HepG2 (cell line): ENCODE results near the gene ABCG2. TPM values are rescaled to one million over a fixed set of nuclear protein-coding genes. Genes with fewer than 3 reads are reported as not detected.

Experiments used
- ATAC-seq: fragments of 200-7000 bp; cut with Tn5 transposase; 3 replicates; pipeline ENCODE4 v1.9.1; 2020; ENCODE audit warnings: mild to moderate bottlenecking, moderate library complexity
- BruUV-seq: library from RNA; stranded (reverse); fragments of 400-500 nt; replicated peaks from 2 replicates; lab custom pipeline; 2021; lab: Mats Ljungman, UMichigan
- CTCF ChIA-PET: fragments of 300-600 bp; formaldehyde crosslinking; extraction: SDS; loops from one replicate; lab custom pipeline; 2021; ENCODE audit warnings: low total read pairs, inconsistent platforms, low intra/inter-chr PET ratio; lab: Yijun Ruan, JAX
- POLR2A ChIA-PET: fragments of 350-600 bp; sonication (Branson Sonifier 250); formaldehyde crosslinking; loops from one replicate; lab custom pipeline; 2020; ENCODE audit warnings: antibody characterized with exemption, inconsistent platforms; lab: Yijun Ruan, JAX
- DNase-seq: peaks from one replicate; pipeline ENCODE4 v3.0.0-alpha.2; 2015; ENCODE audit warnings: low spot score
- FAIRE-seq: peaks from 3 replicates; lab custom pipeline; 2011; peaks lifted over from hg19 to GRCh38; lab: Jason Lieb, UNC
- H2AFZ ChIP-seq: one replicate; pipeline ENCODE4 v1.6.1; 2011; ENCODE audit warnings: low read length, inconsistent platforms
- H3K27ac ChIP-seq: fragments of 300-600 bp; 3 replicates; pipeline ENCODE4 v1.8.0; 2011; ENCODE audit warnings: mixed run types, mild to moderate bottlenecking, mixed read lengths, low read length, inconsistent platforms; ENCODE audit not compliant: insufficient read depth; ENCODE audit errors: extremely low read length
- H3K27me3 ChIP-seq, 2 experiments: fragments of 200-600 bp in 1 of 2; 2 replicates in 1 of 2; 3 replicates in 1 of 2; pipeline versions ENCODE4 v1.6.0 to v1.8.0; 2011; ENCODE audit warnings: low read length in 2 of 2, mild to moderate bottlenecking in 2 of 2, moderate library complexity in 2 of 2, inconsistent platforms in 1 of 2; ENCODE audit not compliant: insufficient read depth in 2 of 2, control insufficient read depth in 1 of 2
- H3K36me3 ChIP-seq, 2 experiments: fragments of 200-600 bp in 1 of 2; replicated peaks in 1 of 2; 2 replicates in 1 of 2; 3 replicates in 1 of 2; pipeline versions ENCODE4 v1.5.1 to v1.8.0; 2011; ENCODE audit warnings: low read length in 2 of 2, inconsistent platforms in 1 of 2; ENCODE audit not compliant: insufficient read depth in 2 of 2, control insufficient read depth in 1 of 2
- H3K4me1 ChIP-seq: 2 replicates; pipeline ENCODE4 v1.5.1; 2012; ENCODE audit warnings: low read length, inconsistent platforms; ENCODE audit not compliant: insufficient read depth
- H3K4me2 ChIP-seq: 2 replicates; pipeline ENCODE4 v1.6.0; 2011; ENCODE audit warnings: low read depth, low read length, inconsistent platforms
- H3K4me3 ChIP-seq, 3 experiments: fragments of 200-600 bp in 1 of 3; sonication (generic), shearing (Covaris generic) in 1 of 3; replicated peaks in 1 of 3; 2 replicates each; pipeline ENCODE4 v1.5.1; 2011 to 2016; ENCODE audit warnings: low read length in 3 of 3, inconsistent platforms in 2 of 3, low read depth in 2 of 3, mild to moderate bottlenecking in 2 of 3, control low read depth in 1 of 3, mixed read lengths in 1 of 3; ENCODE audit not compliant: insufficient read depth in 1 of 3
- H3K79me2 ChIP-seq: one replicate; pipeline ENCODE4 v1.6.1; 2011; ENCODE audit warnings: low read length, inconsistent platforms; ENCODE audit not compliant: insufficient read depth
- H3K9ac ChIP-seq: 2 replicates; pipeline ENCODE4 v1.6.0; 2011; ENCODE audit warnings: mild to moderate bottlenecking, low read depth, low read length, inconsistent platforms; ENCODE audit not compliant: insufficient read depth
- H3K9me3 ChIP-seq: 2 replicates; pipeline ENCODE4 v1.5.1; 2012; ENCODE audit warnings: mild to moderate bottlenecking, low read length
- H4K20me1 ChIP-seq: 2 replicates; pipeline ENCODE4 v1.6.0; 2011; ENCODE audit warnings: inconsistent platforms, mild to moderate bottlenecking, low read length, moderate library complexity; ENCODE audit not compliant: insufficient read depth
- ATRX ChIP-seq: sonication (generic); formaldehyde crosslinking; IDR thresholded peaks from 2 replicates; pipeline ENCODE4 v1.4.0; 2020; ENCODE audit warnings: missing genetic modification reagents, borderline replicate concordance
- EHMT2 ChIP-seq: fragments of 200-600 bp; sonication (generic); IDR thresholded peaks from 2 replicates; pipeline ENCODE4 v1.7.0; 2017; ENCODE audit warnings: antibody characterized with exemption, low read depth, low read length, borderline replicate concordance
- HES4 ChIP-seq: sonication (generic); formaldehyde crosslinking; IDR thresholded peaks from 2 replicates; pipeline ENCODE4 v1.9.0; 2021; ENCODE audit warnings: mild to moderate bottlenecking, missing genetic modification reagents, borderline replicate concordance
- HMGA1 ChIP-seq: sonication (generic); formaldehyde crosslinking; conservative IDR thresholded peaks from 2 replicates; pipeline ENCODE4 v1.4.0; 2020; ENCODE audit warnings: missing genetic modification reagents
- SSRP1 ChIP-seq: IDR thresholded peaks from 2 replicates; pipeline ENCODE4 v1.6.1; 2016; ENCODE audit warnings: control low read depth
- TEF ChIP-seq: sonication (generic); formaldehyde crosslinking; IDR thresholded peaks from 2 replicates; pipeline ENCODE4 v1.5.0; 2020; ENCODE audit warnings: missing genetic modification reagents
- TFE3 ChIP-seq: IDR thresholded peaks from 2 replicates; pipeline ENCODE4 v1.6.1; 2016
- TOE1 ChIP-seq: sonication (generic); formaldehyde crosslinking; IDR thresholded peaks from 2 replicates; pipeline ENCODE4 v1.4.0; 2020; ENCODE audit warnings: mild to moderate bottlenecking, missing genetic modification reagents
- ZNF354B ChIP-seq: sonication (generic); formaldehyde crosslinking; IDR thresholded peaks from 2 replicates; pipeline ENCODE4 v1.8.0; 2022; ENCODE audit warnings: mild to moderate bottlenecking, missing genetic modification reagents
- ZNF432 ChIP-seq: sonication (generic); formaldehyde crosslinking; IDR thresholded peaks from 2 replicates; pipeline ENCODE4 v1.5.0; 2020; ENCODE audit warnings: missing genetic modification reagents, mild to moderate bottlenecking, borderline replicate concordance
- ZNF556 ChIP-seq: sonication (generic); formaldehyde crosslinking; IDR thresholded peaks from 2 replicates; pipeline ENCODE4 v1.4.0; 2020; ENCODE audit warnings: mild to moderate bottlenecking, missing genetic modification reagents, borderline replicate concordance
- ZNF563 ChIP-seq: sonication (generic); formaldehyde crosslinking; IDR thresholded peaks from 2 replicates; pipeline ENCODE4 v1.8.0; 2022; ENCODE audit warnings: mild to moderate bottlenecking, moderate library complexity, missing genetic modification reagents
- ZNF720 ChIP-seq: sonication (generic); formaldehyde crosslinking; IDR thresholded peaks from 2 replicates; pipeline ENCODE4 v1.4.0; 2020; ENCODE audit warnings: missing genetic modification reagents
- WGBS: methylation state at CpG from one replicate; pipeline ENCODE4 v1.1.6; 2017; ENCODE audit warnings: low lambda C conversion rate; 5-methylcytosine and 5-hydroxymethylcytosine counted together
- in situ Hi-C: cut with HindIII; loops from 2 replicates; pipeline ENCODE4 v1.10.0; 2017; ENCODE audit warnings: low pct_unique_long_range_greater_than_20kb; ENCODE audit not compliant: extremely low pct_ligation_motif_present
- intact Hi-C: fragments of 100-400 bp; cut with micrococcal nuclease; formaldehyde crosslinking; loops from one replicate; pipeline ENCODE4 v1.10.0; 2022; ENCODE audit not compliant: unreplicated experiment
- polyA plus RNA-seq, 8 experiments: library from polyadenylated mRNA; depleted of rRNA in 3 of 8; stranded (reverse) in 7 of 8; unstranded in 1 of 8; fragments of >200 nt; fragmentation: Illumina TruSeq in 4 of 8; extraction: Trizol in 4 of 8; gene quantifications; 2 replicates each; pipeline versions ENCODE4 v1.2.1 to v1.2.3, GENCODE V29; 2011 to 2016; ENCODE audit warnings: low read depth in 4 of 8, missing spikeins in 1 of 8, mixed read lengths in 1 of 8; ENCODE audit not compliant: insufficient read depth in 1 of 8
- total RNA-seq, 5 experiments: library from RNA; depleted of rRNA; stranded (reverse); fragments of >200 nt; fragmentation: Illumina TruSeq; extraction: Trizol; gene quantifications; 2 replicates each; pipeline ENCODE4 v1.2.3, GENCODE V29; 2016; ENCODE audit warnings: low read depth in 1 of 5

Gene ABCG2
- total and polyA plus RNA-seq, 2 of the 13 experiments (the other 11 are each of a cell fraction or from before 2014, with no cell fraction given), result 10.0 to 15.7 TPM

- no peak for ATAC-seq
- Histone ChIP-seq H3K27me3 (no peaks in the 10 kb centered on the region), H3K9ac (no peak overlapping the region), H3K27ac (no peak overlapping the region), H3K36me3 (0 out of 5 replicates have a peak, but pooled peaks cover 0 to 6% of the 10 kb centered on the region in 2 experiments), H3K4me1 (peaks cover 22% of the 10 kb centered on the region), H3K9me3 (no peaks in the 10 kb centered on the region), H2AFZ (no peak overlapping the region), H3K79me2 (no peaks in the 10 kb centered on the region), H3K4me3 (no peak overlapping the region), H3K4me2 (no peak overlapping the region), H4K20me1 (no peaks in the 10 kb centered on the region)
- no peak for DNase-seq
- in situ Hi-C loops (no loop called here), intact Hi-C loops (no loop called here)
- TF ChIP-seq HES4 (CRISPR knock-in tag) (no peak), ZNF556 (CRISPR knock-in tag) (no peak), EHMT2 (no peak), ZNF432 (CRISPR knock-in tag) (no peak), TEF (no peak), ZNF563 (CRISPR knock-in tag) (no peak), TOE1 (CRISPR knock-in tag) (no peak), ATRX (CRISPR knock-in tag) (no peak), ZNF720 (no peak)
- POLR2A ChIA-PET, result no interaction called here
- BruUV-seq, result no TSS peak
- CTCF ChIA-PET, result no interaction called here
- 97% methylated on average over 2 of the region's 2 CpGs for WGBS
- FAIRE-seq, result no peak
These were observed 19.9 kb downstream of the ABCG2 start for GRCh38 chr4:88138561-88138960.

GRCh38 chr4:88137112-88137511, 21.3 kb downstream of the ABCG2 start:
- no TSS peak for BruUV-seq
- Histone ChIP-seq H2AFZ (no peak overlapping the region), H3K4me1 (peaks cover 17% of the 10 kb centered on the region), H3K4me3 (no peak overlapping the region), H3K36me3 (0 out of 5 replicates have a peak, but pooled peaks cover 0 to 6% of the 10 kb centered on the region in 2 experiments), H3K9ac (no peak overlapping the region), H4K20me1 (no peaks in the 10 kb centered on the region), H3K27ac (no peak overlapping the region), H3K79me2 (no peaks in the 10 kb centered on the region), H3K27me3 (no peaks in the 10 kb centered on the region), H3K4me2 (no peak overlapping the region), H3K9me3 (no peaks in the 10 kb centered on the region)
- FAIRE-seq (no peak), DNase-seq (no peak), ATAC-seq (no peak)
- CTCF ChIA-PET, result no interaction called here
- in situ Hi-C loops, result no loop called here
- intact Hi-C loops, result no loop called here
- POLR2A ChIA-PET, result no interaction called here
- WGBS, result 96% methylated on average over 2 of the region's 2 CpGs
- TF ChIP-seq SSRP1 (CRISPR knock-in tag) (no peak), HMGA1 (CRISPR knock-in tag) (no peak), TFE3 (no peak), ZNF354B (no peak)
